Aorta (tissue), 5 donors: ENCODE results near the gene IFNW1. TPM values are rescaled to one million over a fixed set of nuclear protein-coding genes. Genes with fewer than 3 reads are reported as not detected.

Experiments used
- ATAC-seq: fragments of 200-7000 bp; cut with Tn5 transposase; one replicate; pipeline ENCODE4 v1.9.1; 2022; ENCODE audit warnings: moderate library complexity; ENCODE audit not compliant: low FRiP score
- DNase-seq, 2 donors: peaks; one replicate each; pipeline ENCODE4 v3.0.0-alpha.2; 2020
- H3K27ac ChIP-seq, 2 donors: one replicate each; pipeline ENCODE4 v1.5.1; 2013; ENCODE audit warnings: low read length in 2 of 2, mild to moderate bottlenecking in 2 of 2, moderate library complexity in 2 of 2, control low read depth in 1 of 2, inconsistent platforms in 1 of 2, low read depth in 1 of 2
- H3K27me3 ChIP-seq, 2 donors: one replicate each; pipeline ENCODE4 v1.6.1; 2013; ENCODE audit warnings: control low read depth in 1 of 2, low read length in 1 of 2, mild to moderate bottlenecking in 1 of 2, moderate library complexity in 1 of 2; ENCODE audit not compliant: insufficient read depth in 2 of 2, control insufficient read depth in 1 of 2
- H3K36me3 ChIP-seq, 2 donors: one replicate each; pipeline ENCODE4 v1.6.1; 2013; ENCODE audit warnings: control low read depth in 1 of 2, low read length in 1 of 2, mild to moderate bottlenecking in 1 of 2; ENCODE audit not compliant: insufficient read depth in 2 of 2, control insufficient read depth in 1 of 2
- H3K4me1 ChIP-seq, 2 donors: one replicate each; pipeline ENCODE4 v1.6.1; 2013; ENCODE audit warnings: low read length in 2 of 2, control low read depth in 1 of 2, mild to moderate bottlenecking in 1 of 2, moderate library complexity in 1 of 2; ENCODE audit not compliant: insufficient read depth in 2 of 2, control insufficient read depth in 1 of 2
- H3K4me3 ChIP-seq, 2 donors: one replicate each; pipeline ENCODE4 v1.5.1; 2013; ENCODE audit warnings: low read length in 2 of 2, control low read depth in 1 of 2, mild to moderate bottlenecking in 1 of 2
- H3K9me3 ChIP-seq: one replicate; pipeline ENCODE4 v1.6.1; 2013; ENCODE audit warnings: mild to moderate bottlenecking, low read length; ENCODE audit not compliant: control insufficient read depth
- WGBS, 2 donors: extraction: QIAGEN DNeasy Blood & Tissue Kit; methylation state at CpG; one replicate each; pipeline ENCODE4 v1.1.7; 2013; 5-methylcytosine and 5-hydroxymethylcytosine counted together
- intact Hi-C, 2 donors: fragments of 100-400 bp; cut with DNase I; formaldehyde crosslinking; loops; one replicate each; pipeline versions ENCODE4 v1.14.2 to v1.15.0; 2022
- polyA plus RNA-seq, 2 donors: library from polyadenylated mRNA; stranded (reverse); fragments of 200-250 nt; gene quantifications; one replicate each; pipeline ENCODE4 v1.2.3, GENCODE V29; 2013
- total RNA-seq, 2 donors: library from RNA; stranded (reverse); fragmentation: NEBNext Ultra II Directional; extraction: Animal tissue kit (Norgen Biotek cat#: 25700); gene quantifications; one replicate each; pipeline ENCODE4 v1.2.1, GENCODE V29; 2021
- donor health status: healthy with polysubstance abuse.
- donor health status: Bipolar disorder and iron deficiency.
- donor health status: DM: no; HTN: no; CAD: no.
- donor health status: DM: no; HTN: no; CAD: no.
- donor health status: DM: yes; HTN: yes; CAD: no.

Gene IFNW1
- total and polyA plus RNA-seq, 4 donors = not detected

DNA sequence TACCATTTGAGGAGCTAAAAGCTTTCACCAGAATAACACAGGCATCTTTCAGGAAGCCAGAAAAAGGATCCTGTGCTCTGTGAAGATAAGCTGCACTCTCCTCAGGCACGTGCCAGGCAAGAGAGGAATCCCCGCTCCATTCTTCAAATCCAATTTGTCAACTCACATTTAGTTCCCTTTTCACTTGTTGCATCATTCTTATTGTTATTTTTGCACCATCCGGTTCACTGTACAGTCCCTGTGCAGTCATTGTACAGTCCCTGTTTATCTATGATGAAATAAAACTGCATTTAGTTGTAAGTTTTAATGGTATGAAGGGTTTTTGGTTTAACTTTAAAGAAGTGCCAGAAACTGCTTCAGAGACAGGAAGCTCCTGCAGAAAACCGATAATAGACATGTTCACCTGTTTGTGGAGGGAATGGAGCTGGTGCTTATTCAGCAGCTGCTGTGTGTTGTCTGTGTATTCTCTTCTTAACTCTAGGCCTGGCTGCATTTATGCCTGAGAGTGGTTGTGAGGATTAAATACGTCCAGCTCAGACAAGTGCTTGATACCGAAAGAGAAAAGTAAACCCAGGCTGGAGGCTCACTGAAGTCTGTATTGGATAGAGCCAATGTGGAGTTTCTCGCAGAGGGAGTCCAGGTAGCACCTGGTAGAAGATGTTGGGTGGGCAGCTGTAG, 22.4 kb downstream of the IFNW1 start:
- no peaks in the 10 kb centered on the region for H3K27me3 ChIP-seq
- DNase-seq = peak in 1 of 2 donors; percentile 54
- no peaks in the 10 kb centered on the region for H3K9me3 ChIP-seq
- H3K36me3 ChIP-seq = no peaks in the 10 kb centered on the region
- no peak overlapping the region for H3K4me3 ChIP-seq
- intact Hi-C loops = no loop called here
- 77 to 82% methylated on average over 7 of the region's 7 CpGs for WGBS, 2 donors
- no peak for ATAC-seq
- H3K27ac ChIP-seq = no peak overlapping the region
- no peaks in the 10 kb centered on the region for H3K4me1 ChIP-seq

- 72 to 76% methylated on average over 2 of the region's 2 CpGs for whole genome bisulfite sequencing, 2 donors
These were observed 27.3 kb downstream of the IFNW1 start for GRCh38 chr9:21114311-21114710.

DNA sequence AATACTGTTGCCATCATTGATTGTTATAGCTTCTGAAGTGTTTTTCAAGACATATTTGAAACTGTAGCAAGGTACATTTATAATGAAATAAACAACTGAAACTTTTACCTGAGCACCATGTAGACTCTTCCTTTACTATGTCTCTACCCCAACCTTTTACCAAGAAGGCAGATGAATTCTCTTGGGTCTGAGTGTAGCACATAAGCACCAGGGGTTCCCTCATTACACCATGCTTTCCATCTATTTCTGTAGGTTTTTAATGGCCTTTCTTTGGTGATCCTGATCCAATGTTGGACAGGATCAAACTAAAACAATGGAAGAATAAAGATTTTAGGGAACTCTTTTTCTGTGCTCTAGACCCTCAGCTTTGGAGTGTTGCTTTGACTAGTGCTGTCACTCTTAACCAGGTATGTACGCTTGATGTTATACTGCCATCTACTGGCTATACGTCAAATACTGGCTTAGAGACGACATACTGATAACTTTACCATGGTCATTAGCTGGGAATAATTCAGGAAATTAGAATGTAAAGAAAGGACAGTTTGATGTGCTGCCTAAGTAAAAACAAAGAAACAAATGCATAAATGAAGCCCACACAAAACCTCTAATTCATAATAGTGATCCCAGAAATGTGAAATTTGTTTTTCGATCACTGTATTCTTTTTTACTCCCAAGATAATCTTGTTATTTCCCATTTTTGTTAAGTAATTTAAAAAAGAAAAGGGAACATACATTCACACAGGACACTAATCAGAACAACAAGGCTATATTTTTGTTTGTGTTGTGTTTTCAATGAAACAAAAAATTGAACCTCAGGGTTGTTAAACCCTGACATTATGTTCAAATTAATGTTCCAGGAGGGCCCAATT, 30.7 kb downstream of the IFNW1 start:
- intact Hi-C loops = loop anchor here (2.0 to 5.0 kb wide), 5 partner anchors 169 to 1184 kb away; no protein-coding TSS in a partner anchor
- Histone ChIP-seq H3K9me3 (no peaks in the 10 kb centered on the region), H3K36me3 (no peaks in the 10 kb centered on the region), H3K4me3 (no peak overlapping the region), H3K27ac (no peak overlapping the region), H3K27me3 (no peaks in the 10 kb centered on the region), H3K4me1 (no peaks in the 10 kb centered on the region)
- no peak for DNase-seq
- WGBS, 2 donors = 24 to 25% methylated on average over 4 of the region's 4 CpGs
- peak; percentile 83 for ATAC-seq

More at GRCh38 chr9:21114311-21114710, 27.3 kb downstream of the IFNW1 start:
- H3K27ac ChIP-seq = no peak overlapping the region
- DNase-seq (no peak), ATAC-seq (no peak)
- no peaks in the 10 kb centered on the region for H3K36me3 ChIP-seq
- H3K4me3 ChIP-seq = no peak overlapping the region
- H3K27me3 ChIP-seq = no peaks in the 10 kb centered on the region
- H3K9me3 ChIP-seq = no peaks in the 10 kb centered on the region
- no peaks in the 10 kb centered on the region for H3K4me1 ChIP-seq
- intact Hi-C loops = loop anchor here in 1 of 2 donors (5.0 kb wide), 4 partner anchors 172 to 1187 kb away; no protein-coding TSS in a partner anchor

DNA sequence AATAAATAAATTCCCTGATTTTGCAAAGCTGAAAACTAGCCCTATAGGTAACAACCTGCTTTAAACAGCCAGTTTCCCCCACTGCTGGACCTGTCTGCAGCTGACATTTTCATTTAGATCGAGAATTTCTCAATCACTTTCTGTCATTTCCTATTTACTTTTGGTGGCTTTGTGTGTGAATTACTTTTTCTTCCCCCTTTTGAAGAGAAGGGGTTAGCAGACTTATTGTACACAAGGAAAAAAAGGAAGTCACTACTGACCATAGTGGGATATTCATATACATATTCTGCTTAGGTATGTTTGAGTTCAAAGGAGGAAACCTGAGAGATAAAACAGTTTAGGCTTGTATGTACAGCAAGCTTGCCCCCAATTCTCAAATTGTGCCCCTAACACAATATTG, 36.8 kb downstream of the IFNW1 start:
- H3K27ac ChIP-seq = no peak overlapping the region
- H3K27me3 ChIP-seq = no peaks in the 10 kb centered on the region
- WGBS, 2 donors = 75 to 76% methylated on average over 1 of the region's 1 CpG
- no peak for DNase-seq
- H3K36me3 ChIP-seq = no peaks in the 10 kb centered on the region
- no peak overlapping the region for H3K4me3 ChIP-seq
- H3K9me3 ChIP-seq = no peaks in the 10 kb centered on the region
- peaks cover 0 to 2% of the 10 kb centered on the region in 2 donors for H3K4me1 ChIP-seq
- intact Hi-C loops = loop anchor here in 1 of 2 donors (5.0 kb wide), 1 partner anchor 482 kb away; the partner anchor contains the start of gene MLLT3
- no peak for ATAC-seq

DNA sequence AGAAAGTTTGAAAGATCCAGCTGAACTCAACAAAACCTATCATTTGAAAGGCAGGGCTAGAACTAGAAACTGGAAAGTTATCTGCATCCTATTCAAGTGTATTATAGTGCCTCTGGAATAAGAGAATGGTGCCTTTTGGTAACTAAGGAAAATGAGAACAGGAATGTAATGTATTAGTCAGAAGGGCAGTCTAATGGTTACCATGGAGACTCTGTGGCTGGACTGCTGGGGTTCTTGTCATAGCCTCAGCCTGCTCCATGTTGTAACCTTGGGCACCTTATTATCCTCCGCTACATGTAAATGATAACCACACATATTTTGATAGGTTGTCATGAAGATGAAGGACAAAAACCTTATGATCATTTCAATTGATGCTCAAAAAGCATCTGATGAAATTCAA, 39.3 kb downstream of the IFNW1 start:
- 96 to 97% methylated on average over 1 of the region's 1 CpG for WGBS, 2 donors
- Histone ChIP-seq H3K36me3 (no peaks in the 10 kb centered on the region), H3K9me3 (no peaks in the 10 kb centered on the region), H3K27ac (no peak overlapping the region), H3K4me1 (peaks cover 0 to 2% of the 10 kb centered on the region in 2 donors), H3K27me3 (no peaks in the 10 kb centered on the region), H3K4me3 (no peak overlapping the region)
- ATAC-seq = no peak
- intact Hi-C loops = no loop called here
- no peak for DNase-seq

- no peak overlapping the region for H3K27ac ChIP-seq
- DNase-seq = no peak
- WGBS, 2 donors = 86 to 93% methylated on average over 2 of the region's 2 CpGs
- no peaks in the 10 kb centered on the region for H3K36me3 ChIP-seq
- no peaks in the 10 kb centered on the region for H3K9me3 ChIP-seq
- peaks cover 3 to 7% of the 10 kb centered on the region in 2 donors for H3K4me1 ChIP-seq
- H3K27me3 ChIP-seq = no peaks in the 10 kb centered on the region
- ATAC-seq = no peak
- no peak overlapping the region for H3K4me3 ChIP-seq
- intact Hi-C loops = loop anchor here in 1 of 2 donors (5.0 kb wide), 1 partner anchor 116 kb away; no protein-coding TSS in a partner anchor
These were observed 43.8 kb downstream of the IFNW1 start for GRCh38 chr9:21097817-21098216.

GRCh38 chr9:21096901-21097255, 44.8 kb downstream of the IFNW1 start:
- WGBS, 2 donors = 5 to 7% methylated on average over 2 of the region's 2 CpGs
- H3K9me3 ChIP-seq = no peaks in the 10 kb centered on the region
- peaks cover 2 to 7% of the 10 kb centered on the region in 2 donors for H3K4me1 ChIP-seq
- H3K27me3 ChIP-seq = no peaks in the 10 kb centered on the region
- no peak overlapping the region for H3K4me3 ChIP-seq
- H3K27ac ChIP-seq = no peak overlapping the region
- intact Hi-C loops = loop anchor here in 1 of 2 donors (5.0 kb wide), 1 partner anchor 115 kb away; no protein-coding TSS in a partner anchor
- H3K36me3 ChIP-seq = no peaks in the 10 kb centered on the region
- DNase-seq = no peak
- no peak for ATAC-seq

GRCh38 chr9:21096172-21096900, 45.3 kb downstream of the IFNW1 start:
- no peaks in the 10 kb centered on the region for H3K27me3 ChIP-seq
- no peaks in the 10 kb centered on the region for H3K9me3 ChIP-seq
- ATAC-seq (peak; percentile 74), DNase-seq (no peak)
- peak overlapping the region; percentile 67 to 88 for H3K27ac ChIP-seq
- H3K4me3 ChIP-seq = peak overlapping the region in 1 of 2 donors; percentile 53
- WGBS, 2 donors = 36 to 37% methylated on average over 6 of the region's 6 CpGs
- intact Hi-C loops = loop anchor here in 1 of 2 donors (5.0 kb wide), 1 partner anchor 114 kb away; no protein-coding TSS in a partner anchor
- H3K36me3 ChIP-seq = no peaks in the 10 kb centered on the region
- peaks cover 2 to 7% of the 10 kb centered on the region in 2 donors for H3K4me1 ChIP-seq
